SK-N-SH treated with all-trans-retinoic acid at 6 μM for 48 hours (cell line): Measurements from ENCODE around the gene PHF2.

Experiments
- ATAC-seq: fragments of 200-7000 bp; cut with Tn5 transposase; 3 replicates; pipeline ENCODE4 v1.9.1; 2020; ENCODE audit warnings: mild to moderate bottlenecking, moderate library complexity
- ARNTL ChIP-seq: fragments of 450-650 bp; formaldehyde crosslinking; IDR thresholded peaks from 2 replicates; pipeline ENCODE4 v1.5.0; 2020; ENCODE audit warnings: low read depth, mild to moderate bottlenecking, moderate library complexity, borderline replicate concordance
- CSDC2 ChIP-seq: fragments of 250-450 bp; sonication (Bioruptor Pico); IDR thresholded peaks from 2 replicates; pipeline ENCODE4 v1.5.0; 2020; ENCODE audit warnings: mild to moderate bottlenecking, moderate library complexity
- CSRNP3 ChIP-seq: fragments of 250-450 bp; sonication (Bioruptor Pico); IDR thresholded peaks from 2 replicates; pipeline ENCODE4 v1.5.1; 2021; ENCODE audit warnings: mild to moderate bottlenecking, moderate library complexity
- ESRRG ChIP-seq: fragments of 250-450 bp; sonication (Bioruptor Pico); IDR thresholded peaks from 2 replicates; pipeline ENCODE4 v1.6.1; 2021; ENCODE audit warnings: mild to moderate bottlenecking
- GLIS3 ChIP-seq: fragments of 250-450 bp; sonication (Bioruptor Pico); IDR thresholded peaks from 2 replicates; pipeline ENCODE4 v1.5.0; 2020; ENCODE audit warnings: mild to moderate bottlenecking, moderate library complexity
- ISL1 ChIP-seq: fragments of 250-450 bp; sonication (Bioruptor Pico); IDR thresholded peaks from 2 replicates; pipeline ENCODE4 v2.1.2; 2022; ENCODE audit warnings: mild to moderate bottlenecking, moderate library complexity
- PATZ1 ChIP-seq: fragments of 250-450 bp; sonication (Bioruptor Pico); IDR thresholded peaks from 2 replicates; pipeline ENCODE4 v1.8.0; 2020; ENCODE audit warnings: mild to moderate bottlenecking, moderate library complexity, borderline replicate concordance
- RARB ChIP-seq: fragments of 250-450 bp; sonication (Bioruptor Pico); IDR thresholded peaks from 2 replicates; pipeline ENCODE4 v1.8.0; 2021; ENCODE audit warnings: mild to moderate bottlenecking, moderate library complexity
- TCF4 ChIP-seq: fragments of 250-450 bp; sonication (Bioruptor Pico); IDR thresholded peaks from 2 replicates; pipeline ENCODE4 v1.8.0; 2021; ENCODE audit warnings: mild to moderate bottlenecking, moderate library complexity, borderline replicate concordance
- TOX ChIP-seq: fragments of 250-450 bp; sonication (Bioruptor Pico); IDR thresholded peaks from 2 replicates; pipeline ENCODE4 v1.8.0; 2021; ENCODE audit warnings: mild to moderate bottlenecking, moderate library complexity, borderline replicate concordance
- ZC3H10 ChIP-seq: fragments of 250-450 bp; sonication (Bioruptor Pico); IDR thresholded peaks from 2 replicates; pipeline ENCODE4 v1.5.1; 2021; ENCODE audit warnings: mild to moderate bottlenecking, moderate library complexity
- ZFP3 ChIP-seq: fragments of 250-450 bp; sonication (Bioruptor Pico); IDR thresholded peaks from 2 replicates; pipeline ENCODE4 v1.5.0; 2020; ENCODE audit warnings: mild to moderate bottlenecking, moderate library complexity
- ZFP30 ChIP-seq: fragments of 450-650 bp; formaldehyde crosslinking; IDR thresholded peaks from 2 replicates; pipeline ENCODE4 v1.5.0; 2022; ENCODE audit warnings: mild to moderate bottlenecking, moderate library complexity
- ZNF565 ChIP-seq: fragments of 450-650 bp; formaldehyde crosslinking; conservative IDR thresholded peaks from 2 replicates; pipeline ENCODE4 v1.5.0; 2020; ENCODE audit warnings: low read depth, mild to moderate bottlenecking, moderate library complexity
- ZNF70 ChIP-seq: fragments of 450-650 bp; formaldehyde crosslinking; IDR thresholded peaks from 2 replicates; pipeline ENCODE4 v1.5.0; 2020; ENCODE audit warnings: mild to moderate bottlenecking, moderate library complexity
- ZNF8 ChIP-seq: fragments of 450-650 bp; formaldehyde crosslinking; IDR thresholded peaks from 2 replicates; pipeline ENCODE4 v1.5.0; 2020; ENCODE audit warnings: mild to moderate bottlenecking, moderate library complexity
- TF ChIP-seq, protein P1 (sequence below): fragments of 250-450 bp; sonication (Bioruptor Pico); IDR thresholded peaks from 2 replicates; pipeline ENCODE4 v1.5.1; 2020; ENCODE audit warnings: low read depth, mild to moderate bottlenecking, moderate library complexity
- TF ChIP-seq, protein P2 (sequence below): fragments of 250-450 bp; sonication (Bioruptor Pico); IDR thresholded peaks from 2 replicates; pipeline ENCODE4 v1.8.0; 2021; ENCODE audit warnings: low read depth, mild to moderate bottlenecking, moderate library complexity, borderline replicate concordance

The PHF2 gene

GRCh38 chr9:93649610-93650261, 73.4 kb downstream of the PHF2 start (continued):
- TF ChIP-seq, protein P1, sequence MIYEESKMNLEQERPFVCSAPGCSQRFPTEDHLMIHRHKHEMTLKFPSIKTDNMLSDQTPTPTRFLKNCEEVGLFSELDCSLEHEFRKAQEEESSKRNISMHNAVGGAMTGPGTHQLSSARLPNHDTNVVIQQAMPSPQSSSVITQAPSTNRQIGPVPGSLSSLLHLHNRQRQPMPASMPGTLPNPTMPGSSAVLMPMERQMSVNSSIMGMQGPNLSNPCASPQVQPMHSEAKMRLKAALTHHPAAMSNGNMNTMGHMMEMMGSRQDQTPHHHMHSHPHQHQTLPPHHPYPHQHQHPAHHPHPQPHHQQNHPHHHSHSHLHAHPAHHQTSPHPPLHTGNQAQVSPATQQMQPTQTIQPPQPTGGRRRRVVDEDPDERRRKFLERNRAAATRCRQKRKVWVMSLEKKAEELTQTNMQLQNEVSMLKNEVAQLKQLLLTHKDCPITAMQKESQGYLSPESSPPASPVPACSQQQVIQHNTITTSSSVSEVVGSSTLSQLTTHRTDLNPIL: no peak
- no peak for TF ChIP-seq CSDC2 (CRISPR knock-in tag)
- TF ChIP-seq ZNF565: no peak
- TF ChIP-seq ZC3H10 (CRISPR knock-in tag): no peak
- TF ChIP-seq, protein P2, sequence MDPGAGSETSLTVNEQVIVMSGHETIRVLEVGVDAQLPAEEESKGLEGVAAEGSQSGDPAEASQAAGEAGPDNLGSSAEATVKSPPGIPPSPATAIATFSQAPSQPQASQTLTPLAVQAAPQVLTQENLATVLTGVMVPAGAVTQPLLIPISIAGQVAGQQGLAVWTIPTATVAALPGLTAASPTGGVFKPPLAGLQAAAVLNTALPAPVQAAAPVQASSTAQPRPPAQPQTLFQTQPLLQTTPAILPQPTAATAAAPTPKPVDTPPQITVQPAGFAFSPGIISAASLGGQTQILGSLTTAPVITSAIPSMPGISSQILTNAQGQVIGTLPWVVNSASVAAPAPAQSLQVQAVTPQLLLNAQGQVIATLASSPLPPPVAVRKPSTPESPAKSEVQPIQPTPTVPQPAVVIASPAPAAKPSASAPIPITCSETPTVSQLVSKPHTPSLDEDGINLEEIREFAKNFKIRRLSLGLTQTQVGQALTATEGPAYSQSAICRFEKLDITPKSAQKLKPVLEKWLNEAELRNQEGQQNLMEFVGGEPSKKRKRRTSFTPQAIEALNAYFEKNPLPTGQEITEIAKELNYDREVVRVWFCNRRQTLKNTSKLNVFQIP (CRISPR knock-in tag): no peak
- no peak for TF ChIP-seq ZFP30 (CRISPR knock-in tag)
- TF ChIP-seq TCF4 (CRISPR knock-in tag): no peak
- no peak for TF ChIP-seq ARNTL (CRISPR knock-in tag)
- no peak for TF ChIP-seq RARB
- no peak for TF ChIP-seq ZNF8 (CRISPR knock-in tag)
- no peak for TF ChIP-seq CSRNP3 (CRISPR knock-in tag)

DNA sequence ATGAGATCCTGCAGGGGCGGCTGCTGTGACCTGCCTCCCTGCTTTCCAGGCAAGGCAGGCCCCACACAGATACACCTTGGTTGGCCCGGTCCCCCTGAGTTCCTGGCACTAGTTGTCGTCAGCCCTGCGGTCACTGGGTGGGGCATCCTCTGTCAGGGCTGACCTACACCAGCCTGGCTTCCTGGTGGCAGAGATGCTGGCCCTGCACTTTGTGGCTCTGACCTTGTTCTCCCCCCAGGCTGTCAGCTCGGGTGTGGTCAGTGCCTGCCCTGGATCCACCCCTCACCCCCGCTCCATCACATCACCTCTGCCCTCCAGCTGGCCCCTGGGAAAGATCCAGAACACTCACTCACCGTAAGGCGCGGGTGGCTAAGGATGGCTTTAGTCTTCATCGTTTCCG, 74.1 kb downstream of the PHF2 start:
- TF ChIP-seq ZNF70 (CRISPR knock-in tag) (no peak), RARB (no peak), PATZ1 (CRISPR knock-in tag) (no peak), GLIS3 (no peak), TCF4 (CRISPR knock-in tag) (no peak), ZFP30 (CRISPR knock-in tag) (no peak), ZFP3 (CRISPR knock-in tag) (no peak), TOX (CRISPR knock-in tag) (no peak), ZC3H10 (CRISPR knock-in tag) (no peak), ESRRG (CRISPR knock-in tag) (no peak), ISL1 (CRISPR knock-in tag) (no peak), CSDC2 (CRISPR knock-in tag) (no peak), CSRNP3 (CRISPR knock-in tag) (no peak), ZNF565 (no peak)
- TF ChIP-seq, protein P2 (CRISPR knock-in tag): no peak
- TF ChIP-seq, protein P1: no peak
- ATAC-seq: no peak

- ATAC-seq: no peak
- TF ChIP-seq ZNF565 (no peak), ZFP3 (CRISPR knock-in tag) (no peak), CSDC2 (CRISPR knock-in tag) (no peak), CSRNP3 (CRISPR knock-in tag) (no peak), ZC3H10 (CRISPR knock-in tag) (no peak), ESRRG (CRISPR knock-in tag) (no peak)
- TF ChIP-seq, protein P2 (CRISPR knock-in tag): no peak
These were observed 75.2 kb downstream of the PHF2 start for GRCh38 chr9:93651521-93651950.
